Measurements from ENCODE around the gene DUXA.
"Not testable (repeated sequence)": the region's sequence is repeated elsewhere in the genome, so short reads cannot be mapped to it uniquely, and the experiment has no call there.

DUXA gene

GRCh38 chr19:57161985-57162539 lies 5.2 kb downstream of the DUXA start:
- Histone ChIP-seq H3K36me3 (ENCODE audit: control insufficient read depth, insufficient read depth, low read length, severe bottlenecking) (no peaks in the 10 kb centered on the region), H3K9me3 (ENCODE audit: control insufficient read depth, low read length) (no peaks in the 10 kb centered on the region), H3K4me1 (ENCODE audit: control insufficient read depth, insufficient read depth, low read length) (no peaks in the 10 kb centered on the region), H3K9ac (ENCODE audit: low read length) (no peak overlapping the region), H3K27me3 (replicated peaks; ENCODE audit: control insufficient read depth, insufficient read depth, low read length) (no peaks in the 10 kb centered on the region), H3K4me3 (ENCODE audit: low read length) (no peak overlapping the region)
- DNase-seq (ENCODE audit: low read depth): no peak

- H3K27me3 ChIP-seq (replicated peaks; ENCODE audit: control insufficient read depth, insufficient read depth, low read length): no peaks in the 10 kb centered on the region
- no peaks in the 10 kb centered on the region for H3K9me3 ChIP-seq (ENCODE audit: control insufficient read depth, low read length)
- no peak for DNase-seq (ENCODE audit: low read depth)
- H3K9ac ChIP-seq (ENCODE audit: low read length): no peak overlapping the region
- no peaks in the 10 kb centered on the region for H3K4me1 ChIP-seq (ENCODE audit: control insufficient read depth, insufficient read depth, low read length)
- no peak overlapping the region for H3K4me3 ChIP-seq (ENCODE audit: low read length)
- no peaks in the 10 kb centered on the region for H3K36me3 ChIP-seq (ENCODE audit: control insufficient read depth, insufficient read depth, low read length, severe bottlenecking)
Observed at GRCh38 chr19:57152921-57153320, 14.4 kb downstream of the DUXA start.

- no peaks in the 10 kb centered on the region for H3K9me3 ChIP-seq (ENCODE audit: control insufficient read depth, low read length)
- no peak overlapping the region for H3K9ac ChIP-seq (ENCODE audit: low read length)
- no peaks in the 10 kb centered on the region for H3K27me3 ChIP-seq (replicated peaks; ENCODE audit: control insufficient read depth, insufficient read depth, low read length)
- DNase-seq (ENCODE audit: low read depth): no peak
- H3K36me3 ChIP-seq (ENCODE audit: control insufficient read depth, insufficient read depth, low read length, severe bottlenecking): no peaks in the 10 kb centered on the region
- H3K4me1 ChIP-seq (ENCODE audit: control insufficient read depth, insufficient read depth, low read length): no peaks in the 10 kb centered on the region
- no peak overlapping the region for H3K4me3 ChIP-seq (ENCODE audit: low read length)
Observed at GRCh38 chr19:57141699-57142098, 25.6 kb downstream of the DUXA start.

- DNase-seq (ENCODE audit: low read depth): no peak
- Histone ChIP-seq H3K27me3 (replicated peaks; ENCODE audit: control insufficient read depth, insufficient read depth, low read length) (no peaks in the 10 kb centered on the region), H3K9me3 (ENCODE audit: control insufficient read depth, low read length) (peaks cover 7% of the 10 kb centered on the region)
Observed at GRCh38 chr19:57135797-57136196, 31.5 kb downstream of the DUXA start.

GRCh38 chr19:57127403-57127802 lies 39.9 kb downstream of the DUXA start:
- H3K27me3 ChIP-seq (replicated peaks; ENCODE audit: control insufficient read depth, insufficient read depth, low read length); H3K4me1 ChIP-seq (ENCODE audit: control insufficient read depth, insufficient read depth, low read length); DNase-seq (ENCODE audit: low read depth); H3K36me3 ChIP-seq (ENCODE audit: control insufficient read depth, insufficient read depth, low read length, severe bottlenecking); H3K4me3 ChIP-seq (ENCODE audit: low read length); H3K9ac ChIP-seq (ENCODE audit: low read length): not testable (repeated sequence)
- peaks cover 12% of the 10 kb centered on the region for H3K9me3 ChIP-seq (ENCODE audit: control insufficient read depth, low read length)

More at GRCh38 chr19:57135797-57136196, 31.5 kb downstream of the DUXA start:
- Histone ChIP-seq H3K4me1 (ENCODE audit: control insufficient read depth, insufficient read depth, low read length) (no peaks in the 10 kb centered on the region), H3K36me3 (ENCODE audit: control insufficient read depth, insufficient read depth, low read length, severe bottlenecking) (no peaks in the 10 kb centered on the region), H3K9ac (ENCODE audit: low read length) (no peak overlapping the region), H3K4me3 (ENCODE audit: low read length) (no peak overlapping the region)

GRCh38 chr19:57123882-57124281 lies 43.4 kb downstream of the DUXA start:
- Histone ChIP-seq H3K9ac (ENCODE audit: low read length) (no peak overlapping the region), H3K36me3 (ENCODE audit: control insufficient read depth, insufficient read depth, low read length, severe bottlenecking) (no peaks in the 10 kb centered on the region), H3K27me3 (replicated peaks; ENCODE audit: control insufficient read depth, insufficient read depth, low read length) (no peaks in the 10 kb centered on the region), H3K4me1 (ENCODE audit: control insufficient read depth, insufficient read depth, low read length) (no peaks in the 10 kb centered on the region), H3K4me3 (ENCODE audit: low read length) (no peak overlapping the region), H3K9me3 (ENCODE audit: control insufficient read depth, low read length) (peaks cover 8% of the 10 kb centered on the region)
- DNase-seq (ENCODE audit: low read depth): no peak

- Histone ChIP-seq H3K9ac (ENCODE audit: low read length) (no peak overlapping the region), H3K9me3 (ENCODE audit: control insufficient read depth, low read length) (peaks cover 42% of the 10 kb centered on the region), H3K27me3 (replicated peaks; ENCODE audit: control insufficient read depth, insufficient read depth, low read length) (no peaks in the 10 kb centered on the region), H3K4me1 (ENCODE audit: control insufficient read depth, insufficient read depth, low read length) (no peaks in the 10 kb centered on the region), H3K4me3 (ENCODE audit: low read length) (no peak overlapping the region), H3K36me3 (ENCODE audit: control insufficient read depth, insufficient read depth, low read length, severe bottlenecking) (no peaks in the 10 kb centered on the region)
- DNase-seq (ENCODE audit: low read depth): no peak
Observed at GRCh38 chr19:57118848-57119247, 48.4 kb downstream of the DUXA start.

- H3K27me3 ChIP-seq (replicated peaks; ENCODE audit: control insufficient read depth, insufficient read depth, low read length); H3K4me1 ChIP-seq (ENCODE audit: control insufficient read depth, insufficient read depth, low read length); H3K4me3 ChIP-seq (ENCODE audit: low read length); H3K9ac ChIP-seq (ENCODE audit: low read length); H3K36me3 ChIP-seq (ENCODE audit: control insufficient read depth, insufficient read depth, low read length, severe bottlenecking); DNase-seq (ENCODE audit: low read depth): not testable (repeated sequence)
- peaks cover 72% of the 10 kb centered on the region for H3K9me3 ChIP-seq (ENCODE audit: control insufficient read depth, low read length)
Observed at GRCh38 chr19:57113501-57113900, 53.8 kb downstream of the DUXA start.

GRCh38 chr19:57111329-57111644 lies 56.0 kb downstream of the DUXA start:
- H3K36me3 ChIP-seq (ENCODE audit: control insufficient read depth, insufficient read depth, low read length, severe bottlenecking): no peaks in the 10 kb centered on the region
- peaks cover 71% of the 10 kb centered on the region for H3K9me3 ChIP-seq (ENCODE audit: control insufficient read depth, low read length)
- H3K4me1 ChIP-seq (ENCODE audit: control insufficient read depth, insufficient read depth, low read length): no peaks in the 10 kb centered on the region
- H3K27me3 ChIP-seq (replicated peaks; ENCODE audit: control insufficient read depth, insufficient read depth, low read length): peaks cover 2% of the 10 kb centered on the region
- H3K9ac ChIP-seq (ENCODE audit: low read length): no peak overlapping the region
- no peak for DNase-seq (ENCODE audit: low read depth)
- H3K4me3 ChIP-seq (ENCODE audit: low read length): no peak overlapping the region

GRCh38 chr19:57110592-57111328 lies 56.5 kb downstream of the DUXA start:
- Histone ChIP-seq H3K27me3 (replicated peaks; ENCODE audit: control insufficient read depth, insufficient read depth, low read length) (peaks cover 2% of the 10 kb centered on the region), H3K9ac (ENCODE audit: low read length) (no peak overlapping the region), H3K4me1 (ENCODE audit: control insufficient read depth, insufficient read depth, low read length) (no peaks in the 10 kb centered on the region), H3K9me3 (ENCODE audit: control insufficient read depth, low read length) (peaks cover 67% of the 10 kb centered on the region), H3K4me3 (ENCODE audit: low read length) (peak overlapping the region; percentile 44), H3K36me3 (ENCODE audit: control insufficient read depth, insufficient read depth, low read length, severe bottlenecking) (no peaks in the 10 kb centered on the region)
- no peak for DNase-seq (ENCODE audit: low read depth)

- no peak for DNase-seq (ENCODE audit: low read depth)
- H3K4me3 ChIP-seq (ENCODE audit: low read length): no peak overlapping the region
Observed at GRCh38 chr19:57106722-57107235, 60.5 kb downstream of the DUXA start.

More at GRCh38 chr19:57106722-57107235, 60.5 kb downstream of the DUXA start:
- peaks cover 6% of the 10 kb centered on the region for H3K27me3 ChIP-seq (replicated peaks; ENCODE audit: control insufficient read depth, insufficient read depth, low read length)
- H3K9me3 ChIP-seq (ENCODE audit: control insufficient read depth, low read length): peaks cover 35% of the 10 kb centered on the region
- no peak overlapping the region for H3K9ac ChIP-seq (ENCODE audit: low read length)
- H3K4me1 ChIP-seq (ENCODE audit: control insufficient read depth, insufficient read depth, low read length): no peaks in the 10 kb centered on the region
- no peaks in the 10 kb centered on the region for H3K36me3 ChIP-seq (ENCODE audit: control insufficient read depth, insufficient read depth, low read length, severe bottlenecking)
